CD4-positive, alpha-beta memory T cell (primary cell): Measurements from ENCODE around the gene FRMD4A. TPM values are rescaled to one million over a fixed set of nuclear protein-coding genes. Genes with fewer than 3 reads are reported as not detected.

Source experiments
- CTCF ChIA-PET: fragments of 350-600 bp; sonication (Branson Sonifier 250); formaldehyde crosslinking; loops from one replicate; lab custom pipeline; 2021; ENCODE audit warnings: inconsistent platforms; ENCODE audit not compliant: partially characterized antibody; lab: Charles Lee
- POLR2A ChIA-PET: fragments of 350-600 bp; sonication (Branson Sonifier 250); formaldehyde crosslinking; loops from one replicate; lab custom pipeline; 2021; ENCODE audit not compliant: partially characterized antibody; lab: Charles Lee
- DNase-seq, 5 donors: peaks; one replicate each; pipeline versions ENCODE4 v3.0.0 to v3.0.0-alpha.2; 2020 to 2022; ENCODE audit warnings: mixed read lengths in 1 of 5
- H3K27ac ChIP-seq: one replicate; pipeline ENCODE4 v1.7.0; 2013; ENCODE audit warnings: low read depth, low read length
- H3K27me3 ChIP-seq: 2 replicates; pipeline ENCODE4 v1.7.0; 2013; ENCODE audit warnings: mild to moderate bottlenecking, low read length, moderate library complexity; ENCODE audit not compliant: insufficient read depth
- H3K36me3 ChIP-seq: 2 replicates; pipeline ENCODE4 v1.7.0; 2013; ENCODE audit warnings: mild to moderate bottlenecking, low read length, moderate library complexity; ENCODE audit not compliant: insufficient read depth
- H3K4me1 ChIP-seq: 2 replicates; pipeline ENCODE4 v1.7.0; 2013; ENCODE audit warnings: mild to moderate bottlenecking, low read length, moderate library complexity; ENCODE audit not compliant: insufficient read depth
- H3K4me3 ChIP-seq, 2 donors: one replicate each; pipeline ENCODE4 v1.7.0; 2013; ENCODE audit warnings: low read length in 2 of 2, mild to moderate bottlenecking in 1 of 2
- H3K9me3 ChIP-seq, 2 donors: one replicate each; pipeline ENCODE4 v1.7.0; 2013; ENCODE audit warnings: low read length in 2 of 2, control low read depth in 1 of 2; ENCODE audit not compliant: control insufficient read depth in 1 of 2
- H3K27ac Mint-ChIP-seq, 7 donors: one replicate each; pipeline ENCODE4 v1.8.0; 2020 to 2021; ENCODE audit warnings: mixed read lengths in 7 of 7, mild to moderate bottlenecking in 6 of 7, inconsistent platforms in 3 of 7, moderate library complexity in 3 of 7
- H3K27me3 Mint-ChIP-seq, 2 donors: one replicate each; pipeline ENCODE4 v1.8.0; 2020 to 2021; ENCODE audit warnings: mixed read lengths in 2 of 2
- H3K36me3 Mint-ChIP-seq, 2 donors: one replicate each; pipeline ENCODE4 v1.8.0; 2020 to 2021; ENCODE audit warnings: mixed read lengths in 2 of 2, inconsistent platforms in 1 of 2, mild to moderate bottlenecking in 1 of 2
- H3K4me1 Mint-ChIP-seq, 4 donors: one replicate each; pipeline ENCODE4 v1.8.0; 2020 to 2021; ENCODE audit warnings: mixed read lengths in 4 of 4, mild to moderate bottlenecking in 1 of 4
- H3K4me3 Mint-ChIP-seq, 8 donors: one replicate each; pipeline ENCODE4 v1.8.0; 2020 to 2021; ENCODE audit warnings: mixed read lengths in 8 of 8, mild to moderate bottlenecking in 7 of 8, moderate library complexity in 6 of 8, inconsistent platforms in 3 of 8
- H3K9me3 Mint-ChIP-seq, 8 donors: one replicate each; pipeline ENCODE4 v1.8.0; 2020 to 2021; ENCODE audit warnings: mixed read lengths in 8 of 8, mild to moderate bottlenecking in 5 of 8, inconsistent platforms in 3 of 8, moderate library complexity in 1 of 8
- intact Hi-C: fragments of 100-400 bp; cut with micrococcal nuclease; formaldehyde crosslinking; loops from one replicate; pipeline ENCODE4 v1.15.1; 2023
- polyA plus RNA-seq, 2 donors: library from polyadenylated mRNA; unstranded; fragments of 300-500 nt; fragmentation: Illumina TruSeq; gene quantifications; one replicate each; pipeline ENCODE4 v1.2.3, GENCODE V29; 2021
- total RNA-seq, 2 experiments: library from RNA; stranded (reverse); gene quantifications; one replicate each; pipeline ENCODE4 v1.2.3, GENCODE V29; 2021

The FRMD4A gene
- total and polyA plus RNA-seq, 4 experiments from 2014 or later, result 0.89 to 2.4 (median 1.9) TPM; not detected in 1

DNA sequence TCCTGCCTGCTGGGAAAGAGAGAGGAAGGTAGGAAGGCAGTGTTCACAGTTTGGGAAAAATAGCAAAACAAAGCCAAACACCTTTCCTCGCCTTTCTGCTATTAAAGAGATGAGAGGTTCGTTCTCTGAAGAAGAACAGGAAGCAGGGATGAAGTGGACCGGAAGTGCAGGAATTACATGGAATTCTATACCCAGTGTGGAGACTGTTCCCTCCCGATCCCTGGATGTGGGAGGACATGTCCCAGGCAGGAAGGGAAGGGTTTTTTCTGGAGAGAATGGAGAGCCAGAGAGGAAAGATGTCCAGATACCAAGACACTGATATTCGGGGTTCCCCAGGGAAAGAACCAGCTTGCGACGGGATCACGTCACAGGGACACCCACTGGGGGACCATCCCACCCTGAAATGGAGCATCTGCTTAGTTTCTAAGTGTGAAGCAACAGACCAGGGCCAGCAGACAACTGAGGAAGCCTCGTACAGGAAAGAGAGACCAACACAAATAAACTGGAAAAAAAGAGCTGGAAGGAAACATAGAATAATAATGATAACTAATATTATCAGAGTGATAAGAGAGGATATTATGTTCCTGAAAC lies 556.3 kb downstream of the FRMD4A start:
- H3K36me3 Mint-ChIP-seq, result no peaks in the 10 kb centered on the region
- H3K4me3 ChIP-seq, result no peak overlapping the region
- no peaks in the 10 kb centered on the region for H3K36me3 ChIP-seq
- no peaks in the 10 kb centered on the region for H3K4me1 ChIP-seq
- POLR2A ChIA-PET, result interaction anchor here (0.7 kb wide), 1 partner anchor 560 kb away, joined by 3 read pairs; no protein-coding TSS in a partner anchor
- H3K27me3 ChIP-seq, result no peaks in the 10 kb centered on the region
- DNase-seq, result no peak
- peaks cover 0 to 6% (median 2%) of the 10 kb centered on the region in 4 donors for H3K4me1 Mint-ChIP-seq
- peaks cover 0 to 2% (median 0%) of the 10 kb centered on the region in 8 donors for H3K9me3 Mint-ChIP-seq
- CTCF ChIA-PET, result interaction anchor here (0.9 kb wide), 1 partner anchor 10 kb away, joined by 3 read pairs; no protein-coding TSS in a partner anchor
- H3K27ac Mint-ChIP-seq, result no peak overlapping the region
- no peak overlapping the region for H3K27ac ChIP-seq
- no peaks in the 10 kb centered on the region for H3K9me3 ChIP-seq
- no peak overlapping the region for H3K4me3 Mint-ChIP-seq
- intact Hi-C loops, result no loop called here
- peaks cover 26% of the 10 kb centered on the region in 2 donors for H3K27me3 Mint-ChIP-seq

DNA sequence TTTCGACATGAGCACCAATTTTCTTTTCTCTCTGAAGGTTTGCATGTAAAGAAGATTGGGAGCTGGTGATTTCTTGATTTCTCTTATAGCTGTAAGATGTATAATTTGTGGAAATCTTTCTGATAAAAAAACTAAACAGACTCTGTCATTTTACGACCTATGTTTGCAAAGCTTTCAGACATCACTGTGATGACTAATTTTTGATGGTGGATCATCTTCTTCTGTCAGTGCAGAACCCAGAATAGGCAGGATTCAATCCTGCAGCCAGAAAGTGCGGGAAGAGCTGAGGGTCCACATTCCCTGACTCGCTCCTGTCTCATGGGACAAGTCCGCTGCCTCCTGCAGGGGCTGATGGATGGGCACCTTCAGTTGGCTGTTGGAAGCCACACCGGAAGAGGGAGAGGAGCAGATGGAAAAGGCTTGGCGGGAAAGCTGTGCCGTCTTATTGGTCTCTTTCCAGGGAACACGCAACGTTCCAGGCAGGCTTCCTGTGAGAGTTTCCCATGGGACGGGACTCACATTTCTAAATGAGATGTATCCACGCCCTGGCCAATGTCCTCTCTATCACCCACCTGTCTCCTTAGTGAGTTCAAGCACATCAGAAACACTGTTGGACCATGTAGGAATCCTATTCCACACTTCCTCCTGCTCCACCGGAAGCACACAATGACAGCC lies 557.1 kb downstream of the FRMD4A start:
- ChIA-PET CTCF (interaction anchor here (0.9 to 1.0 kb wide), 3 partner anchors 10 to 56 kb away, joined by 3 to 4 read pairs (median 3); no protein-coding TSS in a partner anchor), POLR2A (no interaction called here)
- H3K27me3 Mint-ChIP-seq, result peaks cover 26% of the 10 kb centered on the region in 2 donors
- H3K9me3 Mint-ChIP-seq, result peaks cover 0 to 2% (median 0%) of the 10 kb centered on the region in 8 donors
- no peak overlapping the region for H3K27ac ChIP-seq
- H3K36me3 Mint-ChIP-seq, result no peaks in the 10 kb centered on the region
- no peak overlapping the region for H3K4me3 ChIP-seq
- H3K4me1 ChIP-seq, result no peaks in the 10 kb centered on the region
- no peaks in the 10 kb centered on the region for H3K36me3 ChIP-seq
- H3K9me3 ChIP-seq, result no peaks in the 10 kb centered on the region
- no peaks in the 10 kb centered on the region for H3K27me3 ChIP-seq
- no peak overlapping the region for H3K27ac Mint-ChIP-seq
- H3K4me3 Mint-ChIP-seq, result no peak overlapping the region
- peaks cover 0 to 6% (median 2%) of the 10 kb centered on the region in 4 donors for H3K4me1 Mint-ChIP-seq
- no peak for DNase-seq
- intact Hi-C loops, result no loop called here

DNA sequence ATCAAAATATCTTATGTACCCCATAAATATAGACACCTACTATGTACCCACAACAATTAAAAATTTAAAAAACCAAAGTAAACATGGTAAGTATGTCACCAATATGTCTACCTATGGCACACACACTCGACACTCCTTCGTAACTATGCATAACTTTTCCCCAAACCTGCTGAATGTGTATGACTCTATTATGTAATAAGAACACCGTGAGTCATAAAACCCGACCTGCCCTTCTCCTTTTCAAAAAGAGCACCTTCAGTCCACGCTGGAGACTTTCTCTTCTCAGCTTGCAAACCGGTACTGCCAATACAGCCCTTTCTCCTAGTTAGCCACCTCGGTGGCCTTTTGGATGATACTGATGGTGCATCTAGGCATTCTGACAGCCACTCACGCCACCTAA lies 557.7 kb downstream of the FRMD4A start:
- intact Hi-C loops, result no loop called here
- CTCF ChIA-PET, result interaction anchor here (1.0 to 1.3 kb wide), 3 partner anchors 9 to 55 kb away, joined by 3 to 4 read pairs (median 3); no protein-coding TSS in a partner anchor
- H3K27ac Mint-ChIP-seq, result no peak overlapping the region

DNA sequence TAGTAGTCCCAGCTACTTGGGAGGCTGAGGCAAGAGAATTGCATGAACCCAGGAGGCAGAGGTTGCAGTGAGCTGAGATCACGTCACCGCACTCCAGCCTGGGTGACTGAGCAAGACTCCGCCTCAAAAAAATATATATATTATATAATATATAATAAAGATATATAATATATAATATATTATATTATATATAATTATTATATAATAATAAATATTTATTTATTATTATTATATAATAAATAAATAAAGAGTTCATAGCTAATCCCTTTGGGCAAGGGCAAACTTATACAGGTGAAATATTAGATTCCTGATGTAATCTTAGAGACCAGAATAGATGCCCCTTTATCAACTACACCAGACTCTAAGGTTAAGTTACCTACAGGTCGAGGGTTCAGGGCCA lies 558.7 kb downstream of the FRMD4A start:
- Histone ChIP-seq H3K9me3 (no peaks in the 10 kb centered on the region), H3K36me3 (no peaks in the 10 kb centered on the region), H3K4me3 (no peak overlapping the region), H3K27me3 (no peaks in the 10 kb centered on the region), H3K27ac (no peak overlapping the region), H3K4me1 (no peaks in the 10 kb centered on the region)
- ChIA-PET CTCF (interaction anchor here (1.1 to 1.3 kb wide), 3 partner anchors 8 to 186 kb away, joined by 3 to 4 read pairs (median 3); partner anchors contain the start of gene PRPF18), POLR2A (no interaction called here)
- no peak for DNase-seq
- intact Hi-C loops, result no loop called here
- no peak overlapping the region for H3K27ac Mint-ChIP-seq
- no peaks in the 10 kb centered on the region for H3K36me3 Mint-ChIP-seq
- H3K27me3 Mint-ChIP-seq, result peaks cover 27 to 30% of the 10 kb centered on the region in 2 donors
- peaks cover 0 to 2% (median 0%) of the 10 kb centered on the region in 8 donors for H3K9me3 Mint-ChIP-seq
- H3K4me3 Mint-ChIP-seq, result no peak overlapping the region
- H3K4me1 Mint-ChIP-seq, result peaks cover 0 to 2% (median 0%) of the 10 kb centered on the region in 4 donors

More for the DNA sequence above, 557.7 kb downstream of the FRMD4A start:
- H3K9me3 Mint-ChIP-seq, result peaks cover 0 to 2% (median 0%) of the 10 kb centered on the region in 8 donors
- peaks cover 26% of the 10 kb centered on the region in 2 donors for H3K27me3 Mint-ChIP-seq
- Histone ChIP-seq H3K36me3 (no peaks in the 10 kb centered on the region), H3K4me3 (no peak overlapping the region), H3K4me1 (no peaks in the 10 kb centered on the region), H3K27me3 (no peaks in the 10 kb centered on the region), H3K9me3 (no peaks in the 10 kb centered on the region), H3K27ac (no peak overlapping the region)
- POLR2A ChIA-PET, result no interaction called here
- H3K4me1 Mint-ChIP-seq, result peaks cover 0 to 4% (median under 1%) of the 10 kb centered on the region in 4 donors
- no peak for DNase-seq
- no peak overlapping the region for H3K4me3 Mint-ChIP-seq
- H3K36me3 Mint-ChIP-seq, result no peaks in the 10 kb centered on the region

DNA sequence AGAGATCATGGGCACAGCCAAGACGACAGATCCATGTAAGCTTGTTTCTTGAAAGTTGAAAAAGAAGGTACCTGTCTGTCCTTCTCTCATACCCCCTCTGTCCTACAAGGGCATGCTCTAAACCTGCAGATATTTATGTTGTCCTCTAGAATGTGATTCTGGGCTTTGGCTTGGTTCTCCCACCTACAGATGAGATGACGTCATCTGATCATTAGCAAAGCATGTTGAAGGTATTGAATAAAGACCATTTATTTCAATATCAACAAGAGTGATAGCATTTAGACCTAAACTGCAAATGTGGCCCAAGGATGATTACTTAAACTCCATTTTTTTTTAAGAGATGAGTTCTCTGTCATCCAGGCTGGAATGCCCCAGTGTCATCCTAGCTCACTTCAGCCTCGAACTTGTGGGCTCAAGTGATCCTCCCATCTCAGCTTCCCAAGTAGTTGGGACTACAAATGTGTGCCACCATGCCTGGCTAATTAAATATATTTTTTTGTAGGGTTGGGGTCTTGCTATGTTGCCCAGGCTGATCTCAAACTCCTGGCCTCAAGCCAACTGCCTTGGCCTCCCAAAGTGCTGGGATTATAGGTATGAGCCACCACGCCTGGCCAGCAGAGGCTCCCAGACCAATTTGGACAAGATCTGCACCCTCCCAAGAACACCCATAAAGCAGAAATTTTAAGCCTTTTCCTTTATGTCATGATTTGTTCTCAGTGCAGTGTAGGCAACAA lies 559.8 kb downstream of the FRMD4A start:
- Histone ChIP-seq H3K36me3 (no peaks in the 10 kb centered on the region), H3K27ac (no peak overlapping the region), H3K4me1 (no peaks in the 10 kb centered on the region), H3K27me3 (no peaks in the 10 kb centered on the region), H3K4me3 (no peak overlapping the region), H3K9me3 (no peaks in the 10 kb centered on the region)
- intact Hi-C loops, result no loop called here
- peaks cover 0 to 2% (median 0%) of the 10 kb centered on the region in 4 donors for H3K4me1 Mint-ChIP-seq
- no peak for DNase-seq
- no peak overlapping the region for H3K4me3 Mint-ChIP-seq
- H3K27ac Mint-ChIP-seq, result no peak overlapping the region
- ChIA-PET POLR2A (no interaction called here), CTCF (interaction anchor here (1.3 kb wide), 1 partner anchor 185 kb away, joined by 3 read pairs; the partner anchor contains the start of gene PRPF18)
- H3K27me3 Mint-ChIP-seq, result peaks cover 27 to 30% of the 10 kb centered on the region in 2 donors
- H3K36me3 Mint-ChIP-seq, result no peaks in the 10 kb centered on the region
- peaks cover 0 to 2% (median 0%) of the 10 kb centered on the region in 8 donors for H3K9me3 Mint-ChIP-seq

DNA sequence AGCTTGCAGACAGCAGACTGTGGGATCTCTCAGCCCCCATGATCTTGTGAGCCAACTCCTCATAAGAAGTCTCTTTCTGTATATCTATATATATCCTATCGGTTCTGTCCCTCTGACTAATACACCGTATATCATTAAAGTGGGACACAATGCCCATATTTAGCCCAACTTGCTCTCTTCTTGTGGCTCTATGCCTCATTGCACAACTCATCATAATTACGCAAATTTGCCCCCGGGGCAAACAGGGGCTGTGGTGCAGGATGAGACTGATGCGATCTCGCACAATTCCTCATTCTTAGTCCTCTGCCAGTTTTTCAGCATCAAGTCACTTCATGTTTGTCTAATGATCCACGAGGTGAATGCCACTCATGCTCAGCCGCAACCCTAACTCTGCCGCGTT lies 560.8 kb downstream of the FRMD4A start:
- Mint-ChIP-seq H3K36me3 (no peaks in the 10 kb centered on the region), H3K9me3 (peaks cover 0 to 2% (median 0%) of the 10 kb centered on the region in 8 donors), H3K4me3 (no peak overlapping the region), H3K27ac (no peak overlapping the region), H3K4me1 (peaks cover 0 to 2% (median 0%) of the 10 kb centered on the region in 4 donors), H3K27me3 (peaks cover 22 to 23% of the 10 kb centered on the region in 2 donors)
- intact Hi-C loops, result no loop called here
- Histone ChIP-seq H3K27me3 (no peaks in the 10 kb centered on the region), H3K4me1 (no peaks in the 10 kb centered on the region), H3K4me3 (no peak overlapping the region), H3K9me3 (no peaks in the 10 kb centered on the region), H3K27ac (no peak overlapping the region), H3K36me3 (no peaks in the 10 kb centered on the region)
- DNase-seq, result no peak
- ChIA-PET CTCF (interaction anchor here (0.9 kb wide), 1 partner anchor 12 kb away, joined by 3 read pairs; no protein-coding TSS in a partner anchor), POLR2A (no interaction called here)
